Vagina (tissue), 2 donors: Measurements from ENCODE around the gene IRX4. TPM values are rescaled to one million over a fixed set of nuclear protein-coding genes. Genes with fewer than 3 reads are reported as not detected.

Source experiments
- DNase-seq, 2 donors: peaks; one replicate each; pipeline ENCODE4 v3.0.0-alpha.2; 2017; ENCODE audit errors: extremely low spot score in 2 of 2
- H3K27ac ChIP-seq: fragments of 200-600 bp; sonication (generic); one replicate; pipeline ENCODE4 v1.5.1; 2019
- H3K27me3 ChIP-seq: fragments of 200-600 bp; sonication (generic); one replicate; pipeline ENCODE4 v1.5.1; 2019
- H3K36me3 ChIP-seq, 2 donors: fragments of 200-600 bp; sonication (generic); one replicate each; pipeline ENCODE4 v1.5.1; 2017 to 2019
- H3K4me1 ChIP-seq: fragments of 200-600 bp; sonication (generic); one replicate; pipeline ENCODE4 v1.5.1; 2019
- H3K4me3 ChIP-seq, 2 donors: fragments of 200-600 bp; sonication (generic); 1 replicate in 1 of 2; 2 replicates in 1 of 2; pipeline ENCODE4 v1.5.1; 2016 to 2019
- H3K9me3 ChIP-seq: fragments of 200-600 bp; sonication (generic); one replicate; pipeline ENCODE4 v1.5.1; 2019
- CTCF ChIP-seq, 3 experiments: fragments of 450-650 bp in 2 of 3; fragments of 200-600 bp in 1 of 3; sonication (generic) in 1 of 3; IDR thresholded peaks; one replicate each; pipeline ENCODE4 v1.5.1; 2017 to 2019; ENCODE audit warnings: antibody characterized with exemption in 3 of 3, mild to moderate bottlenecking in 2 of 3, moderate library complexity in 2 of 3
- POLR2A ChIP-seq, 2 donors: fragments of 450-650 bp; IDR thresholded peaks; one replicate each; pipeline ENCODE4 v1.6.1; 2017; ENCODE audit warnings: antibody characterized with exemption in 2 of 2, mild to moderate bottlenecking in 2 of 2, moderate library complexity in 2 of 2
- POLR2AphosphoS5 ChIP-seq, 2 donors: sonication (generic); formaldehyde crosslinking; IDR thresholded peaks; one replicate each; pipeline ENCODE4 v1.9.0; 2017; ENCODE audit warnings: antibody characterized with exemption in 2 of 2, mild to moderate bottlenecking in 2 of 2, low read depth in 1 of 2; ENCODE audit not compliant: insufficient read depth in 1 of 2
- intact Hi-C: fragments of 100-400 bp; cut with DNase I; formaldehyde crosslinking; loops from one replicate; pipeline ENCODE4 v1.15.1; 2023
- total RNA-seq: library from RNA; depleted of rRNA; stranded (reverse); fragments of >200 nt; gene quantifications from one replicate; pipeline ENCODE4 v1.2.3, GENCODE V29; 2016

Gene IRX4
- total RNA-seq, 1 donor from 2014 or later: 26.8 TPM

GRCh38 chr5:1875843-1876659 is 6.7 kb downstream of the IRX4 start:
- Histone ChIP-seq H3K36me3 (no peaks in the 10 kb centered on the region), H3K27ac (no peak overlapping the region), H3K27me3 (peaks cover 24% of the 10 kb centered on the region), H3K4me3 (peak overlapping the region in 1 of 2 donors; percentile 26), H3K4me1 (peaks cover 21% of the 10 kb centered on the region), H3K9me3 (no peaks in the 10 kb centered on the region)
- intact Hi-C loops: no loop called here
- TF ChIP-seq CTCF (IDR thresholded peaks at IDR 0.05) (no peak), POLR2A (IDR thresholded peaks at IDR 0.05) (no peak), POLR2AphosphoS5 (IDR thresholded peaks at IDR 0.05; ENCODE audit: insufficient read depth in 1 of 2, low read depth in 1 of 2) (no peak)
- no peak for DNase-seq

GRCh38 chr5:1875281-1875842 is 7.4 kb downstream of the IRX4 start:
- Histone ChIP-seq H3K27ac (no peak overlapping the region), H3K27me3 (peaks cover 24% of the 10 kb centered on the region), H3K36me3 (no peaks in the 10 kb centered on the region), H3K4me1 (peaks cover 21% of the 10 kb centered on the region), H3K9me3 (no peaks in the 10 kb centered on the region), H3K4me3 (peak overlapping the region in 1 of 2 donors; percentile 26)
- intact Hi-C loops: no loop called here
- TF ChIP-seq CTCF (IDR thresholded peaks at IDR 0.05) (no peak), POLR2A (IDR thresholded peaks at IDR 0.05) (no peak), POLR2AphosphoS5 (IDR thresholded peaks at IDR 0.05; ENCODE audit: insufficient read depth in 1 of 2, low read depth in 1 of 2) (no peak)
- no peak for DNase-seq

- intact Hi-C loops: no loop called here
- H3K4me3 ChIP-seq: no peak overlapping the region
- H3K27ac ChIP-seq: no peak overlapping the region
- H3K9me3 ChIP-seq: no peaks in the 10 kb centered on the region
- no peak for DNase-seq
- H3K4me1 ChIP-seq: peaks cover 21% of the 10 kb centered on the region
- H3K27me3 ChIP-seq: peaks cover 20% of the 10 kb centered on the region
- TF ChIP-seq CTCF (IDR thresholded peaks at IDR 0.05) (no peak), POLR2A (IDR thresholded peaks at IDR 0.05) (no peak), POLR2AphosphoS5 (IDR thresholded peaks at IDR 0.05; ENCODE audit: insufficient read depth in 1 of 2, low read depth in 1 of 2) (no peak)
- H3K36me3 ChIP-seq: no peaks in the 10 kb centered on the region
Observed at GRCh38 chr5:1874771-1875220, 7.9 kb downstream of the IRX4 start.

GRCh38 chr5:1874348-1874747 is 8.4 kb downstream of the IRX4 start:
- no peak overlapping the region for H3K27ac ChIP-seq
- no peak overlapping the region for H3K4me3 ChIP-seq
- intact Hi-C loops: no loop called here
- no peaks in the 10 kb centered on the region for H3K9me3 ChIP-seq
- no peak for DNase-seq
- peaks cover 21% of the 10 kb centered on the region for H3K4me1 ChIP-seq
- H3K36me3 ChIP-seq: no peaks in the 10 kb centered on the region
- TF ChIP-seq CTCF (IDR thresholded peaks at IDR 0.05) (no peak), POLR2A (IDR thresholded peaks at IDR 0.05) (no peak), POLR2AphosphoS5 (IDR thresholded peaks at IDR 0.05; ENCODE audit: insufficient read depth in 1 of 2, low read depth in 1 of 2) (no peak)
- peaks cover 15% of the 10 kb centered on the region for H3K27me3 ChIP-seq
